ENCODE measurements around the gene ZBED5.

ZBED5 gene

DNA sequence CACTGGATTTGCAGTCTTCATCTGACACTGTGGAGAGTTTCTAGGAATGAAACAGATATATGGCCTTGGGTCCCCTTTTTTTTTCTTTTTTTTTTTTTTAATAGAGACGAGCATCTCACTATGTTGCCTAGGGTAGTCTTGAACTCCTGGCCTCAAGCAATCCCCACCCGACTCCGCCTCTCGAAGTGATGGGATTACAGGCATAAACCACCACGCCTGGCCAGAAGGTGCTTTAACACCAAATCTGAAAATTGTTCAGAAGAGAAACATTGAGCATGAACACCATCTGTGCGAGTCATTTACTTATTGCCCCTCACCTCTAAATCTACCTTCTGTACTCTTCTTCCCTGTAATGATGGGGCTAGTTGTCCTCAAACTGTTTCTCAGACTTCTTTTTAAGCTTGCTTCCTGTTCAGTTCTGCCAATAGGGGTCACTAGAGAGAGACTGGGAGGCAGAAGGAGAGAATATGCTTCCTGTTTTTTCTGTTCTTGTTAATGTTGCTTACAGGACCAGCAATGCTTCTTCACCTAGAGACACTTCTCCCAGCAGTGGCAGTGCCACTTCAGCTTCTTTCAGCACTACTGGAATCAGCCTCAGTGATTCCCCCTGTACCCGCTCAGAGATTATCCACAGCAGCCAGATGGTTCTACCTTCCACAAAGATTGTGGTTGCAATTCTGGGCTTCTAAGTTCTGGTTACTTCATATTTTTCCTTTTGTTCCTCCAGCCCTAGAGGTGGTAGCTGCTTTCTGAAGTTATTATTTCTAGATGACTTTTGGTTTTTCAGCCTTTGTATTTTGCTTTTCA, 20.8 kb upstream of the ZBED5 start:
- no peak for DNase-seq

DNA sequence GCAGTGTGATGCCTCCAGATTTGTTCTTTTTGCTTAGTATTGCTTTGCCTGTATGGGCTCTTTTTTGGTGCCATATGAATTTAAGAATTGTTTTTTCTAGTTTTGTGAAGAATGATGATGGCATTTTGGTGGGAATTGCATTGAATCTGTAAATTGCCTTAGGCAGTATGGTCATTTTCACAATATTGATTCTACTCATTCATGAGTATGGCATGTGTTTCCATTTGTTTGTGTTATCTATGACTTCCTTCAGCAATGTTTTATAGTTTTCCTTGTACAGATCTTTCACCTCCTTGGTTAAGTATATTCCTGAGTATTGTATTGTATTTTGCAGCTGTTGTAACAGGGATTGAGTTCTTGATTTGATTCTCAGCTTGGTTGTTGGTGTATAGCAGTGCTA, 18.3 kb upstream of the ZBED5 start:
- no peak for DNase-seq

DNA sequence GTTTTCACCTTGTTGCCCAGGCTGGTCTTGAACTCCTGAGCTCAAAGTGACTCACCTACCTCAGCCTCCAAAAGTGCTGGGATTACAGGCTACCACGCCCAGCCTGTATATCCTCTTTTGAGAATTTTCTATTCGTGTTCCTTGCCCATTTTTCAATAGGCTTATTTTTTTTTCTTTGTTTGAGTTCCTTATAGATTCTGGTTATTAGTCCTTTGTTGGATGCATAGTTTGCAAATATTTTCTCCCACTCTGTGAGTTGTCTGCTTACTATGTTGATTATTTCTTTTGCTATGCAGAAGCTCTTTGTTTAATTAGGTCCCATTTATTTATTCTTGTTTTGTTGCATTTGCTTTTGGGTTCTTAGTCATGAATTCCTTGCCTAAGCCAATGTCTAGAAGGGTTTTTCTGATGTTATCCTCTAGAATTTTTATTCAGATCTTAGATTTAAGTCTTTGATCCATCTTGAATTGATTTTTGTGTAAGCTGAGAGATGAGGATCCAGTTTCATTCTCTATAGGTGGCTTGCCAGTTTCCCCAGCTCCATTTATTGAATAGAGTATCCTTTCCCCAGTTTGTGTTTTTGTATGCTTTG, 17.7 kb upstream of the ZBED5 start:
- DNase-seq = no peak

DNA sequence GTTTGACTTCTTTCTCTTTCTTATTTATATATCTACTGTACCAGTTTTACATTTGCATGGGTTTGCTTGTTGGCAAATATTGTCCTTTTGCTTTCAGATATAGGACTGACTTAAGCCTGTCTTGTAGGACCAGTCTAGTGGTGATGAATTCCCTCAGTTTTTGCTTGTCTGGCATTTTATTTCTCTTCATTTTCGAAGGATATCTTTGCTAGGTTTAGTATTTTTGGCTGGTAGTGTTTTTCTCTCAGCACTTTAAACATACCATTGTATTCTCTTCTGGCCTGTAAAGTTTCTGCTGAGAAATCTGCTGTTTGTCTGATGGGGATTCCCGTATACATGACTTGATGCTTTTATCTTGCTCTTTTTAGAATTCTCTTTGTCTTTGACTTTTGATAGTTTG, 14.2 kb upstream of the ZBED5 start:
- no peak for DNase-seq

DNA sequence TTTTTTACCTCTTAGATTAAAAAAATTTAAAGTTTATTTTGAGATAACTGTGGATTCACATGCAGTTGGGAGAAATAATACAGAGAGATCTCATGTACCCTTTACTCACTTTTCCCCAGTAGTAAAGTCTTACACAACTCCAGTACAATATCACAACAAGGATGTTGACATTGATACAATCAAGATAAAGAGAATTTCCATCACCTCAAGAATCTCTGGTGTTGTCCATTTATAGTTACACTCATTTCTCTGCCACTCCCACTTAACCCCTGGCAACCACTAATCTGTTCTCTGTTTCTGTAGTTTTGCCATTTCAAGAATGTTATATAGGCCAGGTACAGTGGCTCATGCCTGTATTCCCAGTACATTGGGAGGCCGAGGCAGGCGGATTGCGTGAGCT, 10.5 kb upstream of the ZBED5 start:
- no peak for DNase-seq

DNA sequence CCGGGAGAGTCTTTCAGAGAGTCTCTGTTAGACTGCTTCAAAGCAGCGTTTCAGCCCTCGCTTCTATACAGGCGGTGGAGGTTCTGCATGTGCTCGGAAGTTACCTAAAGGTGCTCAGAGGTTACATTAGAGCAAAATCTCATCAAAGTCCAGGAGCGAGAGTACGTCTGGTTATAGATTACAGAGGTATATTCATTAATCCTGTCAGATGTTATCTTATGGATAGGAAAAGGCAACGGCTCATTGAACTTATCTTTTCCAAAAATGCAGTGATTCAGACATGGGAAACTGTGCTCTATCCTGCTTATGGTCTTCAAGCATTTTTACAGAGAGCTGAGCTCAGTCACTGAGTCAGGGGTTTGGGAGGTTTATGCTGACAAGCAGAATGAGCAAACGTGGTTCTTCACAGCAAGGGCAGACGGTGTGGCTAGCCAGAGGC, 9.1 kb upstream of the ZBED5 start:
- DNase-seq = no peak

DNA sequence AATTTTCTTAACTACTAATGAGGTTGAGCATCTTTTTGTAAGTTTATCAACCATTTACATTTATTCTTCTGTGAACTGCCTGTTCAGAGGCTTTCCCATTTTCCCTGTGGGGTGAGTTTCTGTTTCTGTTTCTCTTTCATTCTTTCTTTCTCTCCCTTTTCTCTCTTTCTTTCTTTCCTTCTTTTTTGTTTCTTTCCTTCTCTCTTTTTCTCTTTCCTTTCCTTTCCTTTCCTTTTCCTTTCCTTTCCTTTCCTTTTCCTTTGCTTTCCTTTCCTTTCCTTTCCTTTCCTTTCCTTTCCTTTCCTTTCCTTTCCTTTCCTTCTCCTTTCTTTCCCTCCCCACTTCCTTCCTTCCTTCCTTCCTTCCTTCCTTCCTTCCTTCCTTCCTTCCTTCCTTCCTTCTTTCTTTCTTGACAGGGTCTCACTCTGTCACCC, 8.0 kb upstream of the ZBED5 start:
- no peak for DNase-seq

DNA sequence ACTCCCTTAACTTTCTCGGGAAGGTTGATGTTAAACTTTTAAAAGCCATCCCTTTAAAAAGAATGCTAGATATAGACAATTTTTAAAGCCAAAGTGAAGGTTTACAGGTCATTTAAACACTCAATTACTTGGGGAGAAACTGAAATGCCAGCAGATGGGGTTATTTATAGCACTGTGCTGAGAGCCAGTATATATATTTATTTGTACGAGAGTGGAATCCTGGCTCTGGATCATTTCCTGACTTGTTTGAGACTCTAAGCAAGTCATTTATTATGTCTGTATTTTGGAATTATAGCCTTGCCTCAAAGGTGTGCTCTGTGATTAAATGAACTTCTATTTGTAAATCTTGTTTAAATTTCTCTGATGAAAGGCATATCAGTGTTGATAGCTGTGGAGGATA, 6.8 kb upstream of the ZBED5 start:
- DNase-seq = no peak

DNA sequence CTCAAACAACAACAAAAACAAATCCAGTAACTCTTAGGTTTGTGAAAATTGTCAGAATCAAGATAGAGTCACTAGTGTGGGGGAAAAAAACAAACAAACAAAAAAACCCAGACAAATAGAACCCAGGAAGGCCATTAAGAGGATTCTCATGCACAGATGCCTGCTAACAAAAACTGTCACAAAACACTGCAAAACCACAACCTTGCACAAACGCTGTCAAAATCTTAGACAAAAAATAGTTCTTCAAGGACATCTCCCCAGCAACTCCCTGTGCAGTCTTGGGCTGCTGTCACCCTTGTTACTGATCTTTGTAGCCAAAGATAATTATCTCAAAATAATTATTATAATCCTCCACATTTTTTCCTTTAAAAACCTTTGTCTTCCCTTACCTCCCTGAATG, 4.6 kb upstream of the ZBED5 start:
- DNase-seq = no peak

DNA sequence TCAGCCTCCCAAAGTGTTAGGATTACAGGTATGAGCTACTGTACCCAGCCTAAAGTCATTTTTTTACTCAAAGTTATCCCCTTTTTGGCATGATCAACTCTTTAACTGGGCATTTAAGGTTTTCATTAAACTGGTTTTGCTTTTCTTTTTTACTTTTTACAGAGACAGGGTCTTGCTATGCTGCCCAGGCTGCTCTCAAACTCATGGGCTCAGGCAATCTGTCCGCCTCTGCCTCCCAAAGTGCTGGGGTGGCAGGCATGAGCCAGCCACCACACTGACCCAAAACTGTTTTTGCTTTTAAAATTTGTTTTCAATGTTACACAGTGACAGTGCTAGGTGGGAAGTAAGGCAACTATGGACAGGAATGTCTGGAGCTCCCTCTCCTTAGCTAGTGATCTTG, 3.9 kb upstream of the ZBED5 start:
- no peak for DNase-seq

DNA sequence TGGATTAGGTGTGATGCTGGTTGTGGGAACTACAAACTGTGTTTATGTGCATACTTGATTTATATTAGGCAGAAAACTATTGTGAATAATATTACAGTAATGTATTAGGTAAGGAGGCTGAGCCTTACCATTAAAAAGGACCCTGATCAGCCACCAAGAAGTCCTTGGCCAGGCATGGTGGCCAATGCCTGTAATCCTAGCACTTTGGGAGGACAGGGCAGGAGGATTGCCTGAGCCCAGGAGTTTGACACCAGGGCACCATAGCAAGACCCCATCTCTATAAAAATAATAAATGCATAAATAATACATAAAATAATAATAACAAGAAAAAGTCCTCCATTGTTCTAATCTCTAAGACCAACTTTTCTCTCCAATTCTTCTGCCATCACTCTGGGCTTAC, 3.2 kb upstream of the ZBED5 start:
- DNase-seq = no peak

DNA sequence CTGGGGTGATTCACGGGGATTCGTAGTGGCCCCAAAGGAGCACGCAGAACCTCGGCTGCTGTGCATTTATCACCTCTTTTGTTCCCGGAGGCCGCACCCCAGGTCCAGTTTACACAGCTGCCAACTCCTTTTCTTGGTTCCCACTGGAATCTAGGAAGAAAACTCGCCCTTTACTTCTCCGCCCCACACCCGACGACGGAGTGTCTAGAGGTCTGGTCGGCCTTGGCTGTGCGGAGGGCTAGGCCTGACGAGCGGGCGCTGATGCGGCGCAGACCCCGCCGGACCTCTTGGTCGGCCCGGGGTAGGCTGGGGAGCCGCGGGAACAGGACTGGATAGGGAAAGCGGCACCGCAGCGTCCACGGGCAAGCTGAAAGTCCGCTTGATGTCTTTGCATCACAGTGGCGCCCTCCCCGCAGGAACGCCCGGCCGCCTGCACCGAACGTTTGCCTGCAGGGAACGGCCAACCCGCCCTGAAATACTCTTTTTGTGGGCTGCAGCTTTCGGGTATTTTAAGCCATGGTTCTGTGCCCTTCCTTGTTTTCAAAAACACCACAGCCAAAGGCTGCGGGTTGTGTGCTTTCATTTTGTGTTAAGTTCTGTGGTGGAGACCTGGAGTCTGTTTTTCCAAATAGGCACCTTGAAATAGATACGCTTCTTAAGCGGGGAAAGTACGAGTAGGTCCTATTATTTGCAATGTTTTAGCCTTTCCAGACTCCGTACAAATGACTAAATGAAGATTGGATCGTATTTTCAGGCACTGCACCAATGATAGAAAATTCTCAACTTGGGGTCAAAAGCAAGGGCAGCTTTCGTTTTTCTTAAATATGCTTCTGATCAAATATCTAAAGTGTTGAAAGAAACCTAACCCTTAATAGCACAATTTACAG, 829 bp upstream of the ZBED5 start:
- DNase-seq = peak; percentile 39 to 40

DNA sequence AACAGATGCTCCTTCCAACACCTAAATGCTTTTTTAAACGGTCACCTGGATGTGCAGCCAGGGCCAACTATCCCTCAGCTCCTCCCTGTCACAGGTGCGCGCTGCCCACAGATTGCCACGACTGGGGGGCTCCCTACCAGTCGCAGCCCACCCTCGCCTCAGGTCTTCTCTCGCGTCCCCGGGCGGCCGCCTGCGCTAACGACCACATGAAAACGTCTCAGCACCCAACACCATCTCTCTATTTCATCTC, 469 bp downstream of the ZBED5 start:
- DNase-seq = no peak

DNA sequence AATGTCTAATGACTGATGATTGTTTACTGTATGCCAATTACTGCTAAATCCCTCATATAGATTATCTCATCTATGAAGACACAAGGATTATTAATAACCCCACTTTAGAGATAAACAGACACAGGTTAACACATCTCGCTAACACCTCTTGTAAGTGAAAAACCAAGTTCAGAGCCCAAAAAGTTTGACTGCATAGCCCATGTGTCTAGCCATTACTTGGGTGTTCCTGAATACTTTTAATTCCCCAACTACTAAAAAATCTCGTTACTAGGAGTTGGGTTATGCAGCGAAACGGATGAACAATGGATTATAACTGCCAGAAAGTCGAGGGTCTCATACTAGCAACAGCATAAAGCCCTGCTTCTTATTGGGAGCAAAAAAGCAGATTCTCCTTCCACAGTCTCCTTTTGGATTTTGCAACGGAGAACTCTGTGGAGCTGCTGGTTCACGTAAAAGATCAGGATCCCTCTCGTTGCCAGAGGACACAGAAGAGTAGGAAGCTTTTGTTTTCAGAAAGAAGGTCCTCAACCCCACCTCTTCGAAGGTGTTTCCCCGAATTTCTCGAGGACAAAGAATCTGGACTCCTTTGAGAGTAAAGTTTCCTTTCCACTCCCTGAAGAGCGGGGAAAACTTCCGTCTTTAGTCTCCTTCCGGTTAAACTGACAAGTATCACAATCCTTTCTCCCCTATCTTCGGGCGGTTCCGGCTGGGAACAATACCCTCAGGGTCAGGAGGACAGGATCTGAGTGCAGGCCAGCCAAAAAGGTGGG, 979 bp downstream of the ZBED5 start:
- peak; percentile 17 to 27 for DNase-seq

DNA sequence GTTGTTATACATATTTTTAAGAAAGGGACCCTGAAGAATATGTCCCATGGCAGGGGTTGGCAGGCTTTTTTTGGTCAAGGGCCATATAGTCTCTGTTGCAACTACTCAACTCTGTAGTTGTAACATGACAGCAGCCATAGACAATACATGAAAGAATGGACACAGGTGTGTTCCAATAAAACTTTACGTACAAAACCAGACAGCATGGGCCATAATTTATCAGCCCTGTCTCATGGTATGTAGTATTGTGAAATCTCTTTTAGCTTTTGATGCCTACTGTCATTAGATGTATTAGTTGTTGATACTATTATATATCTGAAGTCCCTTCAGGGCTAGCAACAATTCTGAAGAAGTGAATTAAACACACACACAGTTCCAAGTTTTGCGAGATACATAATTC, 2.6 kb downstream of the ZBED5 start:
- no peak for DNase-seq

DNA sequence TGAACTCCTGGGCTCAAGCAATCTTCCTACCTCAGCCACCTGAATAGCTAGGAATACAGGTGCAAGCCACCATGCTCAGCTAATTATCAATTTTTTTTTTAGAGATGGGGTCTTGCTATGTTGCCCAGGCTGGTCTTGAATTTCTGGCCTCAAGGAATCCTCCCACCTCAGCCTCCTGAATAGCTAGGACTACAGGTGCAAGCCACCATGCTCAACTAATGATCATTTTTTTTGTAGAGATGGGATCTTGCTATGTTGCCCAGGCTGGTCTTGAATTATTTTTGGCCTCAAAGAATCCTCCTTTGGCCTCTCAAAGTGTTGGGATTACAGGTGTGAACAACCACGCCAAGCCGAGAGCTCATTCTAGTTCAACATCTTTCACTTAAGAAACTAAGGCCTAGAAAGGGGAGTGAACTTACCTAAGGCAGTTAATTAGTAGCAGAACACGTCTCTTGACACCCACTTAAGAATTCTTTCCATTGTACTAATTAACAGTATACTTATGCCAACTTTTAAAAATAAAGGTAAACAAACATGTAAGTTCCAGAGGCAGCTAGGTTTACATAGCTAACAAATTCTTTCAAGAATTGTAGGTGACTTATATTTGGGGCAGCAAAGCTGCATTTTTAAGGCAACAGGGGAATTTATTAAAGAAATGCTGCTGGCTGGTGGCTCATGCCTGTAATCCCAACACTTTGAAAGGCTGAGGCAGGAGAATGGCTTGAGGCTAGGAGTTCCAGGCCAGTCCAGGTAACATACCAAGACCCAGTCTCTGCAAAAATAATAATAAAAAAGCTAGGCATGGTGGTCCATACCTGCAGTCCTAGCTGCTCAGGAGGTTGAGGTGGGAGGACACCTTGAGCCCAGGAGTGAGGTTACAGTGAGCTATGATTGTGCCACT, 9.6 kb downstream of the ZBED5 start:
- no peak for DNase-seq

DNA sequence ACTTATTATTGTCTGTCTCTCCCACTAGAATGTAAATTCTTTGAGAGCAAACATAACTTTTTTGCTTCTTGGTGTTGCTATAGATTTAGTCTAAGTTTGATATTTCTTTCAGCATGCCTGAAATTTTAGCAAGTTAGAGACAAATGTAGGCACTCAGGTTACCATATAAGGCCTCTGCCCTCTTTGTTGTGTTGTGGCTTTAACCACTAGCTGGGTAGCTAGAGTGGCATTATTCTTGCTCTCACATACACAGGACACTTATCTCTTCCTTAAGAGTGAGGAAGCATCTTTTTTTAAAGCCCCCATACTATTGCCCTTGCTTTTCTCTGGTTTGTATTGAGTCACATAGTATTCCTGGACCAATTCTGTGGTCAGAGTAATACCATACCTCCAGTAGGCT, 11.2 kb downstream of the ZBED5 start:
- DNase-seq = no peak

DNA sequence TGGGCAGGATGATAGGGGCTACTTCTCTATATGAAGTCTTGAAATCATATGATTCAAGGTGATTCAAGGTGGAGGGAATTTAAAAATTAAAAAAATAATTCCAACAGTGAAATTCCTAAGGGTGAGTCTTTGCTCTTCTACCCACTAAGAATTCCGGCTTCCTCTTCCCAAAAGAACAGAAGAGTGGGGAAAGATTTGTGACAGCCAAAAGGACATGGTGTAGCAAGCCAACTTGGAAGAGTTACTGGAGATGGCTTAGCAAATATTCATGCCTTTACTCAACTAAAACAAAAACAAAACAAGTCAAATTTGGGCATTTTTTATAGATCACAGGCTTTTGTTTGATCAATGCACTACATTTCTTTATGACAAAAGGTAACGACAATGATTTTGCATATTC, 12.3 kb downstream of the ZBED5 start:
- no peak for DNase-seq

DNA sequence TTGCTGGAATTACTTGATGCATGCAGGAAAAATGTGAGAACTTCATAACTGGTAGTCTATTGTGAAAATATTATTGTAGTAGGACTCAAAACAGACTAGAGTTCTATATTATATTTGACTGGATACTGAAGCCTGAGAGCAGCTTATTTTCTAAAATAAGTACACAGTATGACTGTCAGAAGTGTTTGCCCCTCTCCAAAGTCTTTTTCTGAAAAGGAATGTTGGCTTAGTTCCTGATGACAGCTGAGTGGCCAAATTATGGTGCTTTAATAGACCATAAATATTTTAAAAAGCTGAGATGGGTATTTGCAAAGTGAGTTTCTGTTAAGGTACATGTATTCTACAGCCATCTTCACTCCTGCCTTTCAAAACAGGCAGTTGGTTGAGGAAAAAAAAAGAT, 13.1 kb downstream of the ZBED5 start:
- no peak for DNase-seq

DNA sequence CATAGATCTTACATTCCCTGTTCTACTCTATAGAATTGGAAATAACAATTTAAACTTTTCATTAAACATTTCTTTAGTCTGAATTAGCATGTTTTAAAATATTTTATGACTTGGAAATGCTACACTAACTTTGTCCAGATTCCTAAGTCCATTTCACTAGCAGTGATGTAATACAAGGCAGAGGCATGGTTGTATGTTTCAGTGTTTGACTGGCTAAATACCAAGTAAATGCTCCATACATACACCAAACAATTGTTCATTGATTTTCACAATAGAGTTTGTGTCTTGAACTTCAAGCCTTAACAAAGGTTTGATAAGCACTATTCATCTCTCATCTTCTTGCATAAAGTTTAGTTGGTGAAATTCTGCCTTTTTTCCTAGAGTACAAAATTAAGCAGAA, 13.5 kb downstream of the ZBED5 start:
- no peak for DNase-seq

DNA sequence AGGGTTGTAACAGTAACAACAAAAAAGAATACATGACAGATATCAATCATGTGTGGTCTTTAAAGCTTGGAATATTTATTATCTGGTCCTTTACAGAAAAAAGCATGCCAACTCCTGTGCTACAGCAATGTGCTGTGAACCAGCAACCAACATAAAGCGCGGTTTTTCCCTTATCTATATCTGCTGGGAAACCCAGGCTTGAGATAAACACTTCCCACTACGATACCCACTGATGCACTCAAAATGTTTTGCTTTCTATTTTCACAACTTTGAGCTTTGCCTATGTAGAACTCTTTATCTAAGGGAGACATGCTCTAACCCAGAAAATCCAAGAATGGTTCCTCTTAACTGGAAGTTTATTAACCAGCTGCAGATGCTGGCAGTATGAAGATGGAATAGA, 19.0 kb downstream of the ZBED5 start:
- no peak for DNase-seq

DNA sequence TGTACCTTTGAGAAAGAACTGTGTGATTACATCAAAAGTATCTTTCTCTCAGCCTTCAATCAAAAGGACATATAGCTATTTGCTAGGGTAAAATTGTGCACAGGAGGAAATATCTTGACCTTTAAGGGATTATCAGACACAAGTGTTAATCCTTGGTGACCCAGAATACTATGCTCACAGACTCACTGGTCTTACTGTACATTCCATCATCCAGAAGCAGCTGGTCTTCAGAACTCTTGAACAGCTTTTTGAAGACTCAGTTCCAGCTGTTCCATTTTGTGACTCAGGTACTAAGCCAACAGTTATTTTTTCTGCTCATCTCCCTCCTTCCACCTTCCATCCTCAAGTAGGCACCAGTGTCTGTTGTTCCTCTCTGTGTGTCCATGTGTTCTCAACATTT, 19.8 kb downstream of the ZBED5 start:
- DNase-seq = no peak

Data from stimulated activated CD4-positive, alpha-beta T cell treated with anti-CD3 and anti-CD28 coated beads, Interleukin-2, amount 100 ng/mL, for 48 hours (primary cell).